DND-41 (cell line): ENCODE data around the gene SRP68.

Experiments used
- ATAC-seq: fragments of 200-7000 bp; cut with Tn5 transposase; 3 replicates; pipeline ENCODE4 v1.9.1; 2021; ENCODE audit warnings: low read depth; ENCODE audit not compliant: insufficient read depth
- DNase-seq: peaks from one replicate; pipeline ENCODE4 v3.0.0-alpha.2; 2020
- H2AFZ ChIP-seq: 2 replicates; pipeline ENCODE4 v1.6.0; 2012; ENCODE audit warnings: low read depth, low read length
- H3K27ac ChIP-seq: 2 replicates; pipeline ENCODE4 v1.5.1; 2012; ENCODE audit warnings: low read length, inconsistent platforms
- H3K27me3 ChIP-seq: fragments of 200-600 bp; sonication (generic); 2 replicates; pipeline ENCODE4 v1.6.0; 2012; ENCODE audit warnings: low read length, mild to moderate bottlenecking, inconsistent platforms; ENCODE audit not compliant: insufficient read depth, poor library complexity
- H3K36me3 ChIP-seq: 2 replicates; pipeline ENCODE4 v1.5.1; 2012; ENCODE audit warnings: low read length, inconsistent platforms; ENCODE audit not compliant: insufficient read depth
- H3K4me1 ChIP-seq: 2 replicates; pipeline ENCODE4 v1.5.1; 2012; ENCODE audit warnings: mild to moderate bottlenecking, low read length; ENCODE audit not compliant: insufficient read depth
- H3K4me2 ChIP-seq: 2 replicates; pipeline ENCODE4 v1.6.0; 2012; ENCODE audit warnings: mild to moderate bottlenecking, moderate library complexity, low read length, inconsistent platforms; ENCODE audit not compliant: insufficient read depth
- H3K4me3 ChIP-seq, 2 experiments: fragments of 200-600 bp in 1 of 2; shearing (Covaris generic) in 1 of 2; 2 replicates each; pipeline ENCODE4 v1.5.1; 2012 to 2016; ENCODE audit warnings: inconsistent platforms in 2 of 2, low read length in 2 of 2, mild to moderate bottlenecking in 2 of 2, low read depth in 1 of 2, moderate library complexity in 1 of 2
- H3K79me2 ChIP-seq: 2 replicates; pipeline ENCODE4 v1.6.0; 2012; ENCODE audit warnings: low read length, inconsistent platforms; ENCODE audit not compliant: insufficient read depth
- H3K9ac ChIP-seq: 2 replicates; pipeline ENCODE4 v1.6.0; 2012; ENCODE audit warnings: low read depth, mild to moderate bottlenecking, inconsistent platforms, low read length, moderate library complexity
- H3K9me3 ChIP-seq: 2 replicates; pipeline ENCODE4 v1.5.1; 2012; ENCODE audit warnings: low read length, moderate library complexity, mild to moderate bottlenecking, inconsistent platforms; ENCODE audit not compliant: insufficient read depth, severe bottlenecking
- H4K20me1 ChIP-seq: 2 replicates; pipeline ENCODE4 v1.6.0; 2012; ENCODE audit warnings: low read length; ENCODE audit not compliant: insufficient read depth
- EZH2 ChIP-seq: IDR thresholded peaks from 3 replicates; pipeline ENCODE4 v1.6.1; 2012; ENCODE audit warnings: borderline replicate concordance, low read depth, mild to moderate bottlenecking, moderate library complexity, low read length, inconsistent platforms; ENCODE audit not compliant: severe bottlenecking
- TF ChIP-seq, protein P1 (sequence below): IDR thresholded peaks from 2 replicates; pipeline ENCODE4 v1.5.1; 2012; ENCODE audit warnings: borderline replicate concordance, low read length, moderate library complexity, mild to moderate bottlenecking; ENCODE audit not compliant: poor library complexity, severe bottlenecking; ENCODE audit errors: extremely low read depth

Gene SRP68

DNA sequence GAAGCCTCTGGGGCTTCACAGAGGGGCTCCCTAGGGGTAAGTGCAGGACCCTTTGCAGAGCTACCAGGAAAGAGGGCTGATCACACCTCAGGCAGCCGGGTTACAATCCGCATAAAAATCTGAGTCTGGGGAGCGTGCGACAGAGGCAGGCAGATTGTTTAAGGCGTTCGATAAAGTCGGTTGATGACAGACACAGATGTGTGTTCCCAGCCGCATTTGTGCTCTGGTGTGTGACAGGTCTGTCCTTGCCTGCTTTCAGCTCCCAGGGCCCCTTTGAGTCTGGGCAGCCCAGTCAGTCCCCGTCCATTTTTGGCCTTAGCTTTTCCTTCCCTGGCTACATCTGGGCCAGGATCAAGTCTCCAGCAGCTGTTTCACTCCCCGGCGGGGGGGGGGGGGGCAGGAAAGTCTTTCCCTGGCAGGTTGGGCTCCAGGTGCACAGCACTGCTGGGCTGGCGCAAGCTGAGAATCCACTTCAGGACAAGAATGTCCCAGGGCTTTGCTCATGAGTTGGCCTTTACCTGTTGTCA lies 5.3 kb upstream of the SRP68 start:
- H4K20me1 ChIP-seq, result no peaks in the 10 kb centered on the region; the same call in 1 of the 2 replicates
- no peaks in the 10 kb centered on the region for H3K27me3 ChIP-seq
- no peaks in the 10 kb centered on the region for H3K9me3 ChIP-seq
- TF ChIP-seq, protein P1, sequence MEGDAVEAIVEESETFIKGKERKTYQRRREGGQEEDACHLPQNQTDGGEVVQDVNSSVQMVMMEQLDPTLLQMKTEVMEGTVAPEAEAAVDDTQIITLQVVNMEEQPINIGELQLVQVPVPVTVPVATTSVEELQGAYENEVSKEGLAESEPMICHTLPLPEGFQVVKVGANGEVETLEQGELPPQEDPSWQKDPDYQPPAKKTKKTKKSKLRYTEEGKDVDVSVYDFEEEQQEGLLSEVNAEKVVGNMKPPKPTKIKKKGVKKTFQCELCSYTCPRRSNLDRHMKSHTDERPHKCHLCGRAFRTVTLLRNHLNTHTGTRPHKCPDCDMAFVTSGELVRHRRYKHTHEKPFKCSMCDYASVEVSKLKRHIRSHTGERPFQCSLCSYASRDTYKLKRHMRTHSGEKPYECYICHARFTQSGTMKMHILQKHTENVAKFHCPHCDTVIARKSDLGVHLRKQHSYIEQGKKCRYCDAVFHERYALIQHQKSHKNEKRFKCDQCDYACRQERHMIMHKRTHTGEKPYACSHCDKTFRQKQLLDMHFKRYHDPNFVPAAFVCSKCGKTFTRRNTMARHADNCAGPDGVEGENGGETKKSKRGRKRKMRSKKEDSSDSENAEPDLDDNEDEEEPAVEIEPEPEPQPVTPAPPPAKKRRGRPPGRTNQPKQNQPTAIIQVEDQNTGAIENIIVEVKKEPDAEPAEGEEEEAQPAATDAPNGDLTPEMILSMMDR, result no peak
- TF ChIP-seq EZH2, result no peak
- DNase-seq (no peak), ATAC-seq (no peak)
- no peak overlapping the region for H3K4me3 ChIP-seq
- no peak overlapping the region for H2AFZ ChIP-seq
- peaks cover 4% of the 10 kb centered on the region for H3K79me2 ChIP-seq
- peaks cover 16% of the 10 kb centered on the region for H3K4me1 ChIP-seq
- H3K4me2 ChIP-seq, result no peak overlapping the region
- no peak overlapping the region for H3K27ac ChIP-seq
- H3K9ac ChIP-seq, result no peak overlapping the region
- H3K36me3 ChIP-seq, result peaks cover 3% of the 10 kb centered on the region

DNA sequence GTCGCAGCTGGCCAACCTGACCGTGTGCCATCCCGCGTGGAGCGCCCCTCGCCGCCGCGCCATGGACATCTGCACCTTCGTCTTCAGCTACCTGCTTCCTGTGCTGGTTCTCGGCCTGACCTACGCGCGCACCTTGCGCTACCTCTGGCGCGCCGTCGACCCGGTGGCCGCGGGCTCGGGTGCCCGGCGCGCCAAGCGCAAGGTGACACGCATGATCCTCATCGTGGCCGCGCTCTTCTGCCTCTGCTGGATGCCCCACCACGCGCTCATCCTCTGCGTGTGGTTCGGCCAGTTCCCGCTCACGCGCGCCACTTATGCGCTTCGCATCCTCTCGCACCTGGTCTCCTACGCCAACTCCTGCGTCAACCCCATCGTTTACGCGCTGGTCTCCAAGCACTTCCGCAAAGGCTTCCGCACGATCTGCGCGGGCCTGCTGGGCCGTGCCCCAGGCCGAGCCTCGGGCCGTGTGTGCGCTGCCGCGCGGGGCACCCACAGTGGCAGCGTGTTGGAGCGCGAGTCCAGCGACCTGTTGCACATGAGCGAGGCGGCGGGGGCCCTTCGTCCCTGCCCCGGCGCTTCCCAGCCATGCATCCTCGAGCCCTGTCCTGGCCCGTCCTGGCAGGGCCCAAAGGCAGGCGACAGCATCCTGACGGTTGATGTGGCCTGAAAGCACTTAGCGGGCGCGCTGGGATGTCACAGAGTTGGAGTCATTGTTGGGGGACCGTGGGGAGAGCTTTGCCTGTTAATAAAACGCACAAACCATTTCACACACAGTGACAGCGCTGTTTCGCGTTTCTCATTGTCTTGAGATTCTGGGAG lies 4.7 kb upstream of the SRP68 start:
- no peak overlapping the region for H2AFZ ChIP-seq
- no peak overlapping the region for H3K4me2 ChIP-seq
- no peak overlapping the region for H3K27ac ChIP-seq
- H3K4me3 ChIP-seq, result no peak overlapping the region
- peaks cover 17% of the 10 kb centered on the region for H3K4me1 ChIP-seq
- H3K9me3 ChIP-seq, result no peaks in the 10 kb centered on the region
- H3K9ac ChIP-seq, result no peak overlapping the region
- ATAC-seq (no peak), DNase-seq (no peak)
- no peaks in the 10 kb centered on the region for H3K27me3 ChIP-seq
- peaks cover 11% of the 10 kb centered on the region for H3K79me2 ChIP-seq
- no peaks in the 10 kb centered on the region; the same call in 1 of the 2 replicates for H3K36me3 ChIP-seq
- TF ChIP-seq, protein P1, result no peak
- TF ChIP-seq EZH2, result no peak
- no peaks in the 10 kb centered on the region; the same call in 1 of the 2 replicates for H4K20me1 ChIP-seq

DNA sequence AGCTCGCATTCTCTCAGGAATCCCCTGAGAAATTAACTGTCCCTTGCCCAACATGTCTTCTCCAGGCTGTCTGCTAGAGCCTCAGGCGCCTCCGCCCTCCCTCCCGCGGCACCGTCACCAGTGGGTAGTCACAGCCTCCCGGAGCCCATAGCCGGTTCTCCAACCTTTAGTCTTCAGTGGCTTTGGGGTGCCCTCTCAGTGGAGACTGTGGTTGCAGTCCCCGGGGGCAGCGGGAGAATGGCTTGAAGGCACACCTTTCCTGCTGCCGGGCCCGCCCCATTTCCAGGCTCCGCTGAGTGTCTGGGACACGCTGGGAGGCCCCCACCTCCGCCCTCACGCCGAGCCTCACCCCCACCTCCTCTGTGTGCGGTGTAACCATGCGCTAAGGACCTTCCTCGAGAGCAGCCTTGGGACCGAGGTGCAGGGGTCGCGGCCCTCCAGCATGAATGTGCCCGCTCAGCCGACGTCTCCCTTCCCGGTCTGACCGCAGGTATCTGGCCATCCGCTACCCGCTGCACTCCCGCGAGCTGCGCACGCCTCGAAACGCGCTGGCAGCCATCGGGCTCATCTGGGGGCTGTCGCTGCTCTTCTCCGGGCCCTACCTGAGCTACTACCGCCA lies 3.9 kb upstream of the SRP68 start:
- Histone ChIP-seq H3K4me1 (peaks cover 21% of the 10 kb centered on the region), H3K27me3 (no peaks in the 10 kb centered on the region), H3K4me3 (no peak overlapping the region), H3K79me2 (peaks cover 18% of the 10 kb centered on the region), H3K9me3 (no peaks in the 10 kb centered on the region), H3K4me2 (no peak overlapping the region), H3K36me3 (no peaks in the 10 kb centered on the region; the same call in 1 of the 2 replicates), H3K27ac (no peak overlapping the region), H3K9ac (no peak overlapping the region), H2AFZ (no peak overlapping the region), H4K20me1 (peaks cover 2% of the 10 kb centered on the region; the same call in 1 of the 2 replicates)
- DNase-seq (no peak), ATAC-seq (no peak)
- TF ChIP-seq, protein P1, result no peak
